Cerebellar cortex (tissue), 1 donor: Measurements from ENCODE around the gene RNF133.
"Not testable (repeated sequence)": the region's sequence is repeated elsewhere in the genome, so short reads cannot be mapped to it uniquely, and the experiment has no call there.

Experiments
- DNase-seq: peaks from one replicate; pipeline ENCODE4 v3.0.0-alpha.2; 2015; ENCODE audit warnings: low spot score

RNF133 gene

GRCh38 chr7:122689346-122690109, 9.4 kb downstream of the RNF133 start:
- DNase-seq = no peak

DNA sequence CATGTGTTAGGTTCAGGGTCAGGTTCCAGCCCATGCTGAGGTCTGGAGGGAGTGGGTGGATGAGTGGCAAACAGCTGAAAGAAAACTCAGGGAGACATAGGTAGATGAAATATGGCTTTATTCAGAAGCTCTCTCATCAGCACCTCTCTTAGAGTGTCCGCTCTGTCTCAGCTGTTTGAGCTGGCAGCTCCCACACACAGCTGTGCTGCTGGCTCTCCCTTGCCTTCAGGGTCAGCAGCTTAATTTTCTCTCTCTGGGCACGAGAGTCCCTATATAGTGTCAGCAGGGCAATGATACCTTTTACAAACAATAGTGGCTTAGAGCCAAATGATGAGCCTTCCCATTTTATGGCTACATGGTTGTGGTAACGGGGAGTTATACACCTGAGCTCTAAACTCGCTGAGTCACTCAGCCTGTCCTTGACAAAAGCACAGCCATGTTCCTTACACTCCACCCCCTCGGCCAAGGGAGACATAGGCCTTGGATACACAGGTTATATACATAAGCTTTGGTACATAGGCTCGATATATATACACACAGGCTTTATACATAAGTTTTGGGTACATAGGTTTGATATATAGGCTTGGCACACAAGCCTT, 10.4 kb downstream of the RNF133 start:
- no peak for DNase-seq

DNA sequence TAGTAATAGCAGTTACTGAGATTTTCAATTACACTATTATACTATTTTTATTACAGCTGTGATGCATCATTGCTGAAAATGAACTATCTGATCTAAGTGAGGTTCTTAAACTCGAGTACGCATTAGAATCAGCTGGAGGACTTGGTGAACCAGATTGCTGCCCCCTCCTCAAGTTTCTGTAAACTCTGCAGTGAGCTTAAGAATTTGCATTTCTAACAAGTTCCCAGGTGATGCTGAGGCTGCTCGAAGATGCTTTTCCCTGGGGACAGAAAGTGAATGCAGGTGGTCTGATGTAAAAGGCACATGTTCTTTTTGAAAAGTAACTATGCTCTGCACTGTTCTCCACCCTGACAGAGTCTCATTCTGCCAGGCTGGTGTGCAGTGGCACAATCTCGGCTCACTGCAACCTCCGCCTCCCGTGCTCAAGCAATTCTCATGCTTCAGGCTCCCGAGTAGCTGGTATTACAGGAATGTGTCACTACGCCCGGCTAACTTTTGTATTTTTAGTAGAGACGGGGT, 12.5 kb downstream of the RNF133 start:
- no peak for DNase-seq

DNA sequence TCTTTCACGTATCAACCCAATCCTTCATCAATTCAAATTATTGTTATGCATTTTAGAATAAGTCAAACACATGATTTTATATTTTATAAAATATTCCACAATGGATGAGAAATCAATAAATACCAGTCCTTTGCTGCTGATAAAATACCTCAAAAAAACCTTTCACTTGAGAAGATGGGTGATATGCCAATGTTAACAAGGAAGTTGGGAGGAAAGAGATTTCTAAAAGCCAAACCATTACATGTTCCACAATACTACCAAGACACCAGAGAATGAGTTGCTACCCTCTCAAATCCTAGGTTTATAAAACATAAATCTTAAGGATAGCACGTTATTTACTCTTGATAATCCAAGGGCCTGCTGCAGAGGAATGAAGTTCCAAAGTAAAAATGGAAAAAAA, 14.4 kb downstream of the RNF133 start:
- DNase-seq = no peak

DNA sequence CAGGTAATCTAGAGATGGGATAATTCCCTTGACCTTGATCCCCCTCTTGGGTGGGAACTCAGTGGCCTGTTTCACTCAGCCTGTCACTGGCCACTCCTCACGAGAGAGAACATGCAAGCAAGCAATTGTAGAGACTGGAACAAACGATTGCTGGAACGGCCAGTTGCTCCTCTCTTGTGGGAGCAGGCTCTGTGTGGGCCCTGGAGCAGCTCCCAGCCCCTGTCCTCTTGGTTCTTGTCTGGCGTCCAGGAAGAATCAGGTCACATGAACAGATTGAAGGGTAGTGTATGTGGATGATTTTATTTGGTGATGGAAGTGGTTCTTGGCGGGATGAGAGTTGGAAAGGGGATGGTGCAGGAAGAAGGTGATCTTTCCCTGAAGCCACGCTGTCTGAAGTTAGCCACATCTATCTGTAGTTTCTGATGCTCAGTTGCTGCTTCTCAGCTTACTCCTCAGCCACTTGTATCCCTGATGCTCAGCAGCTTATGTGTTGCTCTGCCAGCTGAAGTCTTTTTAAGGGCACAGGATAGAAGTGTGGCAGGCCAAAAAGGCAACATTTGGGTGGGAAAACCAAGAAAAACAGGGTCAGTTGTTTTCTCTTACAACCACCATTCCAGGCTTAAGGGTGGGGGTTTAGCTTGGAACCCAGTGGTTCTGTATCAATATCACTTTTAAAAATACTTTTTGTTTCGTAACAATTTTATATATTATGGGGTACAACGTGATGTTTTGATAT, 15.9 kb downstream of the RNF133 start:
- peak; percentile 93 for DNase-seq

GRCh38 chr7:122681186-122681585, 17.7 kb downstream of the RNF133 start:
- DNase-seq = not testable (repeated sequence)

GRCh38 chr7:122679813-122680212, 19.1 kb downstream of the RNF133 start:
- DNase-seq = no peak

GRCh38 chr7:122679269-122679709, 19.6 kb downstream of the RNF133 start:
- DNase-seq = not testable (repeated sequence)

DNA sequence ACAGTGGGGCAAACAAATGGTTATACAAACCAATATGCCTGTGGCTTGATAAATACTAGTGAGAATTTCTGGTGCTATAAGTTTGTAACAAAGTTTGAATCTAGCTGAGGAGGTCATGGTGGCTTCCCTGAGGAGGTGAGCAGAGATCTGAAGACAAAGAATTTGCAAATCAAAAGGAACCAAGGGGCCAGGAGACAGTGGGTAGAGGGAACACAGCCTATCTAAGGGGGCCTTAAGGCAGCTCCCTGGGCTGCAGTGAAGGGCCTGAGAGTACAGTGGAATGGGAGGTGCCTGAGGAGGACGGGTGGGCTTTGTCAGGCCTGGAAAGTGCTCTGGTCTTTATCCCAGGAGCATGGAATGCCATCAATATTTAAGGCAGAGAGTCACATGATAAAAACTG, 21.8 kb downstream of the RNF133 start:
- no peak for DNase-seq

DNA sequence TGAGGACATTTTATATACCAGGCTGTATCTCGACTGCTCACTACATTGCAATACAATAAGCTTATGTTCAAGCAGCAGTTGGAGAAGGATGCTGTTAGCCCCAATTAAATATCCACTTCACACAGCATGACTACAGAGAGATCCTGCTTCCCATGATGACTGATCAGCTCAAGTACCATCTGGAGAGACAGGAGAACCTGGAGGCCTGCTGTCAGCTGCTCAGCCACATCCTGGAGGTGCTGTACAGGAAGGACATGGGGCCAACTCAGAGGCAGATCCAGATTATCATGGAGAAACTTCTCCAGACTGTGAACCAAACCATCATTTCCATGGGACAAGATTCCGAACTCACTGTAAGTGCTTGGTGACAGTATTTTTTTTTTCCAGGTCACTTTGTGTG, 22.5 kb downstream of the RNF133 start:
- peak; percentile 86 for DNase-seq

DNA sequence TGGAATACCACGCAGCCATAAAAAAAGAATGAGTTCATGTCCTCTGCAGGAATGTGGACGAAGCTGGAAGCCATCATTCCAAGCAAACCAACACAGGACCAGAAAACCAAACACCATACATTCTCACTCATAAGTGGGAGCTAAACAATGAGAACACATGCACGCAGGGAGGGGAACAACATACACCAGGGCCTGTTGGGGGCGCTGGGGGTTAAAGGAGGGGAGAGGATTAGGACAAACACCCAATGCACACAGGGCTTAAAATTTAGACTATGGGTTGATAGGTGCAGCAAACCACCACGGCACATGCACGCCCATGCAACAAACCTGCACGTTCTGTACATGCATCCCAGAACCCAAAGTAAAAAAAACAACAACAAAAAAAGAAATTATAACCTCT, 23.3 kb downstream of the RNF133 start:
- no peak for DNase-seq

- DNase-seq = no peak
These were observed 23.9 kb downstream of the RNF133 start for GRCh38 chr7:122675011-122675410.

GRCh38 chr7:122674502-122674901, 24.4 kb downstream of the RNF133 start:
- peak; percentile 67 for DNase-seq

GRCh38 chr7:122673951-122674350, 25.0 kb downstream of the RNF133 start:
- DNase-seq = no peak

- no peak for DNase-seq
These were observed 26.4 kb downstream of the RNF133 start for GRCh38 chr7:122672536-122672935.

GRCh38 chr7:122663733-122664132, 35.2 kb downstream of the RNF133 start:
- DNase-seq = no peak

- DNase-seq = no peak
These were observed 40.1 kb downstream of the RNF133 start for GRCh38 chr7:122658856-122659255.

GRCh38 chr7:122653685-122654084, 45.2 kb downstream of the RNF133 start:
- no peak for DNase-seq

DNA sequence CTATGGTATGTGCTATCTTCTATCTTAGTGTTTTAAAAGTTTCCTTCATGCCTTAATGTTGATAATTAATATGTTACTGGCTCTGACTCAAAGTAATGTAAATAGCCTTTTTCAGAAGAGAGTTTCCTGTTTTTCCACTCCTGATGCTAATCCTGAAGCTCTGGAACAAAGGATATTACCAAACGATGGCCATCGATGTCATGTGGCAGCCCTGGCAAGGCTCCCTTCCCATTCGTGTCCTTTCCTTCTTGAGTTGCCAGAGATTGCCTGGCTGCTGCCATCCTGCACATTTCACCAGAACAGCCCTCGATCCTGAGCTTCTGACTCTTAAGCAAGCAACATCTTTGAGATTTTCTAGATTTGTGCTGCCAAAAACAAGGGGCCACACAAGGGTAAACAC, 46.0 kb downstream of the RNF133 start:
- peak; percentile 74 for DNase-seq

DNA sequence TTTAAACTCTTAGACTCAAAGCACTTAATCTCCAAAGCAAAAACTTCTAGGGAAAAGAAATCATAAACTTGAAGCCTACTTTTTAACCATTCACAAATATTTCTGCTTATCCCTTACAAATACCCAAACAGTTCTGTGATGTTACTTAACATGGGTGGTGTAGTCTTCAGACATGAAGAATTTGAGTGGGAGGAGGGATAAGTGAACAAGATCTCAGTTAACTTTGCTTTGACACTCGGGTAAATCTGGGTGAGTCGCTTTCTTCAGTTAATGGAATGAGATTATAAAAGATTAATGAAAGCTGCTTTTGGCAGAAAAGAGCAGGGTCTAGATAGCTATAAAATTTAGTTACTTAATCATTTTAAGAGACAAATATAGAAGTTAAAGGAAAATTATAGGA, 47.5 kb downstream of the RNF133 start:
- DNase-seq = no peak
